Measurements from ENCODE around the gene OPCML.

The OPCML gene

DNA sequence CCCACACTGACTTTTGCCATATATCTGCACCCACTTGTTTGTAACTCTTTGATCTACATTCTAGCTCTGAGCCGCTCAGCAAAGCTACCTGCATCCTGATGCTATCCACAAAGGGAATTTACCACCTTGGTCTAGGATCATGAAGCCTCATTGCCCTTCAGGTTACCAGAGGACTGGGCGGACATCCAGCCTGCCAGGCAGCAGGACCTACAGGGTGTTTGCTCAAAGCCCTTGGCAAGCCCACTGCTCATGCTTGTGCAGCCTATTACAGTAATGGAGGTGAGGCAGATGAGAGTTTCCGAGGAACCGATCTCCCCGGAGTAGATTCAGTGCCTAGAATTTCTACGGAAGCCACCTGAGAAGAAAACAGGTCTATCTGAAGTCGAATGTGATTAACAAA lies 417.2 kb downstream of the OPCML start:
- no peak for ATAC-seq
- TF ChIP-seq, protein P1, sequence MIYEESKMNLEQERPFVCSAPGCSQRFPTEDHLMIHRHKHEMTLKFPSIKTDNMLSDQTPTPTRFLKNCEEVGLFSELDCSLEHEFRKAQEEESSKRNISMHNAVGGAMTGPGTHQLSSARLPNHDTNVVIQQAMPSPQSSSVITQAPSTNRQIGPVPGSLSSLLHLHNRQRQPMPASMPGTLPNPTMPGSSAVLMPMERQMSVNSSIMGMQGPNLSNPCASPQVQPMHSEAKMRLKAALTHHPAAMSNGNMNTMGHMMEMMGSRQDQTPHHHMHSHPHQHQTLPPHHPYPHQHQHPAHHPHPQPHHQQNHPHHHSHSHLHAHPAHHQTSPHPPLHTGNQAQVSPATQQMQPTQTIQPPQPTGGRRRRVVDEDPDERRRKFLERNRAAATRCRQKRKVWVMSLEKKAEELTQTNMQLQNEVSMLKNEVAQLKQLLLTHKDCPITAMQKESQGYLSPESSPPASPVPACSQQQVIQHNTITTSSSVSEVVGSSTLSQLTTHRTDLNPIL (CRISPR knock-in tag; IDR thresholded peaks at IDR 0.05; ENCODE audit: low read depth), result no peak
- no peak for TF ChIP-seq ZFP3 (CRISPR knock-in tag; IDR thresholded peaks at IDR 0.05)
- TF ChIP-seq BACH2 (CRISPR knock-in tag; IDR thresholded peaks at IDR 0.05; ENCODE audit: borderline replicate concordance), result no peak
- no peak for TF ChIP-seq PPARA (CRISPR knock-in tag; IDR thresholded peaks at IDR 0.05; ENCODE audit: borderline replicate concordance)
- no peak for TF ChIP-seq TOX (CRISPR knock-in tag; IDR thresholded peaks at IDR 0.05; ENCODE audit: borderline replicate concordance)
- TF ChIP-seq ZNF70 (CRISPR knock-in tag; IDR thresholded peaks at IDR 0.05), result no peak
- no peak for TF ChIP-seq TCF4 (CRISPR knock-in tag; IDR thresholded peaks at IDR 0.05; ENCODE audit: borderline replicate concordance)
- no peak for TF ChIP-seq OSR1 (CRISPR knock-in tag; IDR thresholded peaks at IDR 0.05)
- no peak for TF ChIP-seq ZNF565 (CRISPR knock-in tag; conservative IDR thresholded peaks at IDR 0.05; ENCODE audit: low read depth)
- no peak for TF ChIP-seq ZNF8 (CRISPR knock-in tag; IDR thresholded peaks at IDR 0.05)
- no peak for TF ChIP-seq CSDC2 (CRISPR knock-in tag; IDR thresholded peaks at IDR 0.05)
- no peak for TF ChIP-seq ZFP30 (CRISPR knock-in tag; IDR thresholded peaks at IDR 0.05)
- TF ChIP-seq, protein P2, sequence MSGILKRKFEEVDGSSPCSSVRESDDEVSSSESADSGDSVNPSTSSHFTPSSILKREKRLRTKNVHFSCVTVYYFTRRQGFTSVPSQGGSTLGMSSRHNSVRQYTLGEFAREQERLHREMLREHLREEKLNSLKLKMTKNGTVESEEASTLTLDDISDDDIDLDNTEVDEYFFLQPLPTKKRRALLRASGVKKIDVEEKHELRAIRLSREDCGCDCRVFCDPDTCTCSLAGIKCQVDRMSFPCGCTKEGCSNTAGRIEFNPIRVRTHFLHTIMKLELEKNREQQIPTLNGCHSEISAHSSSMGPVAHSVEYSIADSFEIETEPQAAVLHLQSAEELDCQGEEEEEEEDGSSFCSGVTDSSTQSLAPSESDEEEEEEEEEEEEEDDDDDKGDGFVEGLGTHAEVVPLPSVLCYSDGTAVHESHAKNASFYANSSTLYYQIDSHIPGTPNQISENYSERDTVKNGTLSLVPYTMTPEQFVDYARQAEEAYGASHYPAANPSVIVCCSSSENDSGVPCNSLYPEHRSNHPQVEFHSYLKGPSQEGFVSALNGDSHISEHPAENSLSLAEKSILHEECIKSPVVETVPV (CRISPR knock-in tag; IDR thresholded peaks at IDR 0.05), result no peak
- TF ChIP-seq, protein P3, sequence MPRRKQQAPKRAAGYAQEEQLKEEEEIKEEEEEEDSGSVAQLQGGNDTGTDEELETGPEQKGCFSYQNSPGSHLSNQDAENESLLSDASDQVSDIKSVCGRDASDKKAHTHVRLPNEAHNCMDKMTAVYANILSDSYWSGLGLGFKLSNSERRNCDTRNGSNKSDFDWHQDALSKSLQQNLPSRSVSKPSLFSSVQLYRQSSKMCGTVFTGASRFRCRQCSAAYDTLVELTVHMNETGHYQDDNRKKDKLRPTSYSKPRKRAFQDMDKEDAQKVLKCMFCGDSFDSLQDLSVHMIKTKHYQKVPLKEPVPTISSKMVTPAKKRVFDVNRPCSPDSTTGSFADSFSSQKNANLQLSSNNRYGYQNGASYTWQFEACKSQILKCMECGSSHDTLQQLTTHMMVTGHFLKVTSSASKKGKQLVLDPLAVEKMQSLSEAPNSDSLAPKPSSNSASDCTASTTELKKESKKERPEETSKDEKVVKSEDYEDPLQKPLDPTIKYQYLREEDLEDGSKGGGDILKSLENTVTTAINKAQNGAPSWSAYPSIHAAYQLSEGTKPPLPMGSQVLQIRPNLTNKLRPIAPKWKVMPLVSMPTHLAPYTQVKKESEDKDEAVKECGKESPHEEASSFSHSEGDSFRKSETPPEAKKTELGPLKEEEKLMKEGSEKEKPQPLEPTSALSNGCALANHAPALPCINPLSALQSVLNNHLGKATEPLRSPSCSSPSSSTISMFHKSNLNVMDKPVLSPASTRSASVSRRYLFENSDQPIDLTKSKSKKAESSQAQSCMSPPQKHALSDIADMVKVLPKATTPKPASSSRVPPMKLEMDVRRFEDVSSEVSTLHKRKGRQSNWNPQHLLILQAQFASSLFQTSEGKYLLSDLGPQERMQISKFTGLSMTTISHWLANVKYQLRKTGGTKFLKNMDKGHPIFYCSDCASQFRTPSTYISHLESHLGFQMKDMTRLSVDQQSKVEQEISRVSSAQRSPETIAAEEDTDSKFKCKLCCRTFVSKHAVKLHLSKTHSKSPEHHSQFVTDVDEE (CRISPR knock-in tag; IDR thresholded peaks at IDR 0.05), result no peak
- TF ChIP-seq, protein P4, sequence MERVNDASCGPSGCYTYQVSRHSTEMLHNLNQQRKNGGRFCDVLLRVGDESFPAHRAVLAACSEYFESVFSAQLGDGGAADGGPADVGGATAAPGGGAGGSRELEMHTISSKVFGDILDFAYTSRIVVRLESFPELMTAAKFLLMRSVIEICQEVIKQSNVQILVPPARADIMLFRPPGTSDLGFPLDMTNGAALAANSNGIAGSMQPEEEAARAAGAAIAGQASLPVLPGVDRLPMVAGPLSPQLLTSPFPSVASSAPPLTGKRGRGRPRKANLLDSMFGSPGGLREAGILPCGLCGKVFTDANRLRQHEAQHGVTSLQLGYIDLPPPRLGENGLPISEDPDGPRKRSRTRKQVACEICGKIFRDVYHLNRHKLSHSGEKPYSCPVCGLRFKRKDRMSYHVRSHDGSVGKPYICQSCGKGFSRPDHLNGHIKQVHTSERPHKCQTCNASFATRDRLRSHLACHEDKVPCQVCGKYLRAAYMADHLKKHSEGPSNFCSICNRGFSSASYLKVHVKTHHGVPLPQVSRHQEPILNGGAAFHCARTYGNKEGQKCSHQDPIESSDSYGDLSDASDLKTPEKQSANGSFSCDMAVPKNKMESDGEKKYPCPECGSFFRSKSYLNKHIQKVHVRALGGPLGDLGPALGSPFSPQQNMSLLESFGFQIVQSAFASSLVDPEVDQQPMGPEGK (CRISPR knock-in tag; IDR thresholded peaks at IDR 0.05; ENCODE audit: borderline replicate concordance), result no peak
- no peak for TF ChIP-seq ZC3H10 (CRISPR knock-in tag; IDR thresholded peaks at IDR 0.05)

GRCh38 chr11:133107763-133108162 lies 424.5 kb downstream of the OPCML start:
- ATAC-seq, result no peak
- TF ChIP-seq, protein P2 (CRISPR knock-in tag; IDR thresholded peaks at IDR 0.05), result no peak
- TF ChIP-seq ZFP30 (CRISPR knock-in tag; IDR thresholded peaks at IDR 0.05) (no peak), OSR1 (CRISPR knock-in tag; IDR thresholded peaks at IDR 0.05) (no peak), ISL1 (CRISPR knock-in tag; IDR thresholded peaks at IDR 0.05) (no peak), ZFP3 (CRISPR knock-in tag; IDR thresholded peaks at IDR 0.05) (no peak), CSDC2 (CRISPR knock-in tag; IDR thresholded peaks at IDR 0.05) (no peak), TOX (CRISPR knock-in tag; IDR thresholded peaks at IDR 0.05; ENCODE audit: borderline replicate concordance) (no peak), ZNF8 (CRISPR knock-in tag; IDR thresholded peaks at IDR 0.05) (no peak), PPARA (CRISPR knock-in tag; IDR thresholded peaks at IDR 0.05; ENCODE audit: borderline replicate concordance) (no peak), POU6F1 (CRISPR knock-in tag; IDR thresholded peaks at IDR 0.05; ENCODE audit: borderline replicate concordance, low read depth) (no peak), ARNTL (CRISPR knock-in tag; IDR thresholded peaks at IDR 0.05; ENCODE audit: borderline replicate concordance, low read depth) (no peak), ZNF70 (CRISPR knock-in tag; IDR thresholded peaks at IDR 0.05) (no peak), ESRRG (CRISPR knock-in tag; IDR thresholded peaks at IDR 0.05) (no peak), ZC3H10 (CRISPR knock-in tag; IDR thresholded peaks at IDR 0.05) (no peak), ZNF565 (CRISPR knock-in tag; conservative IDR thresholded peaks at IDR 0.05; ENCODE audit: low read depth) (no peak), BACH2 (CRISPR knock-in tag; IDR thresholded peaks at IDR 0.05; ENCODE audit: borderline replicate concordance) (no peak)
- TF ChIP-seq, protein P1 (CRISPR knock-in tag; IDR thresholded peaks at IDR 0.05; ENCODE audit: low read depth), result no peak
- TF ChIP-seq, protein P3 (CRISPR knock-in tag; IDR thresholded peaks at IDR 0.05), result no peak

All from SK-N-SH treated with all-trans-retinoic acid at 6 μM for 48 hours (cell line).